Measurements from ENCODE around the gene CCDC47.
"Not testable (repeated sequence)": the region's sequence is repeated elsewhere in the genome, so short reads cannot be mapped to it uniquely, and the experiment has no call there.

The CCDC47 gene, protein sequence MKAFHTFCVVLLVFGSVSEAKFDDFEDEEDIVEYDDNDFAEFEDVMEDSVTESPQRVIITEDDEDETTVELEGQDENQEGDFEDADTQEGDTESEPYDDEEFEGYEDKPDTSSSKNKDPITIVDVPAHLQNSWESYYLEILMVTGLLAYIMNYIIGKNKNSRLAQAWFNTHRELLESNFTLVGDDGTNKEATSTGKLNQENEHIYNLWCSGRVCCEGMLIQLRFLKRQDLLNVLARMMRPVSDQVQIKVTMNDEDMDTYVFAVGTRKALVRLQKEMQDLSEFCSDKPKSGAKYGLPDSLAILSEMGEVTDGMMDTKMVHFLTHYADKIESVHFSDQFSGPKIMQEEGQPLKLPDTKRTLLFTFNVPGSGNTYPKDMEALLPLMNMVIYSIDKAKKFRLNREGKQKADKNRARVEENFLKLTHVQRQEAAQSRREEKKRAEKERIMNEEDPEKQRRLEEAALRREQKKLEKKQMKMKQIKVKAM

DNA sequence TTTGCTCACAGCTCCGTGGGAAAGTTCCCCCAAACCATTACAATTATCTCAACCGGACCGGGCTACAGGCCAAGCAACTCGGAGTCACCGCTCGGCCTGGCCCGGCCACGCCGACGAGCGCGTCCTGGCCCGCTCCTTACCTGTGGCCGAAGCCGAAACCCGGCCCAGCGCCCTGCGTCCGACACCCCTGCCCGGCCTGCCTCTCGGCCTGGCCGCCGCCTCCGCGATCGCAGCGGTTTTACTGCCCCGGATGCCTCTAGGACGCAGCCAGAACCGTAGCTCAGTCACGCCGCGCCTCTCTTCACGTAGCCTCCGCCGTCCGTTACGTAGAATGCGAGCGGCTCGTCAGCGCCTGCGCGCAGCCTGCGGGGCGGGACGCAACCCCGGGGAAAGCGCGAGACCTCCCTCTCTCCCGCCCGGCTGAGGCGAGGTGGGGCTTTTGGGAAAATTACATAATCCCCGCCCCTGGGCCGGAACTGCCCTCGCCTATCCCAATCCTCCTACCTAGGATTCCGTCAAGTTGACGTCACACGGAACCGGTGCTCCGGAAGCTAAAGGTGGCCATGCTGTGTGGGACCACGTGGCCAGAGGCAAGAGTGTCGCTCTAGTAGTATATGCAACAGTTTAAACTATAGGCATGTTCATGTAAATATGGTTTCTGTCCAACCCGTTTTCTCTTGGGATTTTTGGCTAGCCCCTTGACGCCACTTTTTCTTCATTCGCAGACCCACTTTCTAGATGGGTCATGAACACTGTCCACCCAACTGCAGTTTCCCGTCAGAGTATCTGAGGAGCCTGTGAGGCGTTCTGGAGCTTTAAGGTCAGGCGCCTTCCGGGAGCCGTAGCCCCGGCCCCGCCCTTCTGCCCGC lies at the start of gene CCDC47:
Gene CCDC47, minus strand, starts transcription at position 326 of the 869 bp plus-strand sequence. CDS start 7,422 bp downstream, outside the sequence.
- peak; percentile 98 to 100 (median 98) for DNase-seq

DNA sequence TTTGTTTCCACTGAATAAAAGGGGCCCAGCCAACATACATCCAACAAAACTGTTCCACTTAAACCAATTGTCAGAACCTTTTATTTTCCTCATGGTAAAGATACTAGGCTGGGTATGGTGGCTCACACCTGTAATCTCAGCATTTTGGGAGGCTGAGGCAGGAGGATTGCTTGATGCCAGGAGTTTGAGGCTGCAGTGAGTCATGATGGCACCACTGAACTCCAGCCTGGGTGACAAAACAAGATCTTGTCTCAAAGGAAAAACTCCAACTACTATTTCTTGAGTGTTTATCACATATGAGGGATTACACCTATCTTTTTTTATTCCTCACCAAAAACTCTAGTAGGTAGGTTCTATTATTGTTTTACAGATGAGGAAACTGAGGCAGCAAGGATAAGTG lies 49.1 kb upstream of the CCDC47 start:
- no peak for DNase-seq

DNA sequence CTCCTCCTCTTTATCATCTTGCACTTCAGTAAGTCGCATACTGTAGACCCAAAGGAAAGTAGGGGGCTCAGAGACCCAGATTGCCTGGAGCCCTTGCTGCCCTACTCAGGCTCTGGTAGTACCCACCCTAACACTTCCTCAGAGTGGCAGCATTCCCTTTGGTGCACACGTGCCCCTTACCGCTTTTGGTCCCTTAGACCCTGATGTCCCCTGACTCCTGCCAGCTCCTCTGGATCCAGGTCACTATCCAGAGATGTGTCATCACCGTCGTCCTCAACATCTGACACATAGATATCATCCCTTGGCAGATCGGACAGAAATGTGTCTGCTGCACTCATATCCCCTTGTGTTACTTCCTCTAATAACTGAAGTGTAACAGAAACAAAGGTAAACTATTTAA lies 48.4 kb upstream of the CCDC47 start:
- no peak for DNase-seq

DNA sequence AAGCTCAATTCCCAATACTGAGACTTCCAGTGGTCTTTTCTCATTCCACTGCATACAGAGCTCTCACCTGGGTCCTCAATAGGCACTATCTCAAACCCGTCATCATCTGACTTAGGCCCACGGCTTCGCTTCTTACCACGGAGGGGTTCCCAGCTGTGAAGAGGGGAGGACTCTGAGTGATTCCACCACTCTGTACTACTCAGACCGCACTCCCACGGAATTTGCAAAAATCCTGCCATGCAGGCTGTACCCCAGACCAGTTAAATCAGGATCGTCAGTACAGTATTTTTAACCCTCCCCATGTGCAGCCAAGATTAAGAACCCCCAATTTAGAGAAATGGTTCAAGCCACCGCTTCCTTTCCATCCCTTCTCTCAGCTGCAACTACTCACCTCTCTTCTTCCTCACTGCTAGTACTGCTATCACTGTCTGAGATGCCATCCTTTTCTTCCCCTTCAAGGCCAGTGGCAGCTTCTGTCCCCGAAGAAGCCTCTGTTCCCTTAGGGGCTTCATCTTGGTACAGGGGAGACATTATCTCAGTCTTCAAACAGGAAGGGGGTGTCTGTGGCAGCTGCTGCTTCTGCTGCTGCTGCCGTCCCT lies 47.7 kb upstream of the CCDC47 start:
- no peak for DNase-seq

DNA sequence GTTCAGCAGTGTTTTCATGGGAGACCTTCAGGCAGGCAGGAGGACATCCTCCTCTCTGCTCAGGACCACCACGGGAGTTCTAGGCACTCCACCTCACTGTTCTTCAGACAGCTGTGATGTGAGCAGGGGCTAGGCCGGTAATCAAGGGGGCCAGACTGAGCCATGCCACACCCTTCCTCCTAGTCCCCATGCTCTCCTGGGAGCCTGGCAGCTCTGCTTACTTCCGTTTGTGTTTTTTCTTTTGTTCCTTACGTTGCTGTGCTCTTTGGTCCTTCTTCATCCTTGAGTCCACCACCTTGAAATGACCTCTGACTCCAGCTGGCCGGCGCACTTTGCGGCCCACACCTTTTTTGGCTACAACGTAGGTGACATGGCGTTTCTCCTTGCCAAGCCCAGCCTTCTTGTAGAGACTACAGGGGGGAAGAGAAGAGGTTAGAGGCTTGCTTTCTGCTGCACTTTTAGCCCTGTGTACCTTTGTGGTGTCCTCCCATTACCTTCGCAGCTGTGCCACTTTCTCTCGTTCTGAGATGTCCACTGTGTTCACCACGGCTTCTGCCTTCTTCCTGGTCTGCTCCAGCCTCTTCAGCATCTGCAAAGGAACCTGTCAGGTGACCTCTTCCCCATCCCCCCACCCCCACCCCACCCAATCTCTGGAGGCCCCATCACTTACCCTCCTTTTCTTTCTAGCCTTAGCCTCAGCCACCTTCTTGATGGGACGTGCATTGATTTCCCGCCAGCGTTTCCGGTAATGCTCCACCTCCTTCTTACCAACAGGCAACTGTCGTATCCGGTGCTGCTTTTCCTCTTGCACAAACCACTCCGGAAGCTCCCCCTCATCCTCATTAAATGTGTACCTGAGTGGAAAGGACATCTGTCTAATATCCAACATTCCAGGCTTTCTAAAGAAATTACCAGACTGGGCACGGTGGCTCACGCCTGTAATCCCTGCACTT lies 46.5 kb upstream of the CCDC47 start:
- DNase-seq = no peak

DNA sequence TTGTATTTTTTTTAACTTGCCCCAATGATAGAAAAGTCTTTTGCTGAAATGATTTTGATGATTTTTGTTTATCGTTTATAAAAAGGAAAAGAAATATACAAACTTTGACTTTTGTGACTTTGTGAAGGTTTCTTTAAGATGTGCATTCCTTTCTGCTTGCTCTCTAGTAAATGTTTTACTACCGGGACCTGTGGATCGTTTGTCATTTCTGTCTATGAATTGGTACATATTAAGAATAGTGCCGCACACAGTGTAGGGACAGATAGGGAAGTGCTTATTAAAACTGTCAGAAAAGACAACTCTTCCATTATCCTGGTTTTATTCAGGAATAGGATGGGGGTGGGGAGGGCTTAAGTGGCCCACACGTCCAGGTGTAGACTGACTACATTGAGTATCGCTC lies 45.7 kb upstream of the CCDC47 start:
- no peak for DNase-seq

DNA sequence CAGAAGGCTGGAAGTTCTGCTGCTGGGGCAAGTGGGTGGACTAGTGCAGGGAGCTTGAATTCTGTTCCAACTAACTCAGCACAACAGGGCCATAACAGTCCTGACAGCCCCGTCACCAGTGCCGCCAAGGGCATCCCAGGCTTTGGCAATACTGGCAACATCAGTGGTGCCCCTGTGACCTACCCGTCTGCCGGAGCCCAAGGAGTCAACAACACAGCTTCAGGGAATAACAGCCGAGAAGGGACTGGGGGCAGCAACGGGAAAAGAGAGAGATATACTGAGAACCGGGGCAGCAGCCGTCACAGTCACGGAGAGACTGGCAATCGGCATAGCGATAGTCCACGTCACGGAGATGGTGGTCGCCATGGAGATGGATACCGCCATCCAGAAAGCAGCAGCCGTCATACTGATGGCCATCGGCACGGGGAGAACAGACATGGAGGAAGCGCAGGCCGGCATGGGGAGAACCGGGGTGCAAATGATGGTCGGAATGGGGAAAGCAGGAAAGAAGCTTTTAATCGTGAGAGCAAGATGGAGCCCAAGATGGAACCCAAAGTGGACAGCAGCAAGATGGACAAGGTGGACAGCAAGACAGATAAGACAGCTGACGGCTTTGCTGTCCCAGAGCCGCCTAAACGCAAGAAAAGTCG lies 44.5 kb upstream of the CCDC47 start:
- DNase-seq = no peak

DNA sequence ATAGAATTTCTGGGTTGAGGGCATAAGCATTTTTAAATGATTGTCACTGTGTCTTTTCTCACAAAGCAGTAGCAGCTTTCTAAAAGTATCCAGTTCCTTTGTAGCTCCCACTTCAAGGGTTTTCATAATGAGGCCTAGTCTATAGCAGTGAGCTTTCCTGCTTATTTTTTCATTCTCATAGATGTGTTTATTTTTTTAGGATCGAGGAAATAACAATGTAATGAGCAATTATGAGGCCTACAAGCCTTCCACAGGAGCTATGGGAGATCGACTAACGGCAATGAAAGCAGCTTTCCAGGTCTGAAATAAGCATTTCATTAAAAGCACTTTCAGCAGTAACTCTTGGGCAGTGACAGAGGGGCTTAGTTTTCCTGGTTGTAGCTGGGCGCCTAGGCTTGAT lies 43.3 kb upstream of the CCDC47 start:
- DNase-seq = no peak

DNA sequence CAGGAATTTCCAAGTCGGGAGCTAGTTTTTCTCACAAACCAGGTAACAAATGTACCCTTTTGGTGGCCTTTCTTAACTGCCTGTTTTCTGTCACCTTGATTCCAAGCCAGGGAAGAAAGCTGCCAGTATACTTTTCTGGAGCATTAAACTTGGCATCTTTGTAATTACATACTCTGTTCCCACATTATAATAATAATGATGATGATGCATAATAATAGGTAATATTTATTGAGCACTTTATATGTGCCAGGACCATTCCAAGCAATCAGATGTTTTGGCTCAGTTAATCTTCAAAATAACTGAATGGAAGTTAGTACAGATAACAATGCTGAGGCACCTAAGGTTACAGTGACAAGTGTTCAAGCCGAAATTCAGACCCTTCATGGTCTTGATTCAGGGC lies 42.7 kb upstream of the CCDC47 start:
- DNase-seq = no peak

DNA sequence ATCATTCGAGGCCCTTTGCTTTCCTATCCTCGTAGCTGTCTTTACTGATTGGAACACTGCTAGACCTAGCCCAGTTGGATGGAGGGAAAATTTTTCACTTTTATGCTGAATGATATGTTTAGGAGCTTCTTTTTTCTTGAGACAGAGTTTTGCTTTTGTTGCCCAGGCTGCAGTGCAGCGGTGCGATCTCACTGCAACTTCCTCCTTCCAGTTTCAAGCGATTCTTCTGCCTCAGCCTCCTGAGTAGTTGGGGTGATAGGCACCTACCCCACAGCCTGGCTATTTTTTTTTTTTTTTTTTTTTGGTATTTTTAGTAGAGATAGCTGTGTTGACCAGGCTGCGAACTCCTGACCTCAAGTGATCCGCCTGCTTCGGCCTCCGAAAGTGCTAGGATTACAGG lies 36.6 kb upstream of the CCDC47 start:
- DNase-seq = no peak

DNA sequence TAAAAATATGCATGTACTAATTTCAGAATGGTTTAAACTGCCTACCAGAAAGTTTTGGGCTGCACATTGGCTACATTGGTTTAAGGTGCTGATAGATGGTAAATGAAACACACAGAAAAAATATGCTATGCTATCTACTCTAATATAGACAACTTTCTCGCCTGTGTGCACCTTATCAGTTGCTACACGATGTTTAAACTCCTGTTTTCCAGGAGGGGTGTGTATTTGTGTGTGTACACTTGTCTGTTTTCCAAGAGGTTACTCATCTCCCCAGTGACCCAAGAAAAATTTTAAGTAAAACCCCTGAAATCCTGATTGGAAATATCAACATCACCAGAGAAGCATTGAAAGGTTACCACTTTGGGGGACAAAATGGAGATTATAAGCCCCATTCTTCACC lies 32.2 kb upstream of the CCDC47 start:
- no peak for DNase-seq

DNA sequence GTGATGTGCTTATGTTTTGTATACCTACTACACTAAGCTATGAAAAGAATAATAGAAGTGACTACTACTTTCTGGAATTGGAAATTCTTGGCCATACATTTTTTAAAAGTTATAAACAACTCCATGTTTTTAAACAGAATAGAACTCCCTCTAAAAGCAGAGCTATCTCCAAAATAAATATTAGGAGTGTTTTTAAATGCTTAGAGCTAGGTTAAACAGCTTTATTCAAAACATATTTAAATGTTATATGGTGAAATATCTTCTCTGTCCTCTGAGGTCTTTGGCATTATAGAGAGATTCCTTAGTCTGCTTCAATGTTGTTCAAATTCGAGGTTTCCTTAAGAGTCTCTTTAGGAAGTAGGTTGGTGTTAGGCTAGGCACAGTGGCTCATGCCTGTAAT lies 30.9 kb upstream of the CCDC47 start:
- no peak for DNase-seq

DNA sequence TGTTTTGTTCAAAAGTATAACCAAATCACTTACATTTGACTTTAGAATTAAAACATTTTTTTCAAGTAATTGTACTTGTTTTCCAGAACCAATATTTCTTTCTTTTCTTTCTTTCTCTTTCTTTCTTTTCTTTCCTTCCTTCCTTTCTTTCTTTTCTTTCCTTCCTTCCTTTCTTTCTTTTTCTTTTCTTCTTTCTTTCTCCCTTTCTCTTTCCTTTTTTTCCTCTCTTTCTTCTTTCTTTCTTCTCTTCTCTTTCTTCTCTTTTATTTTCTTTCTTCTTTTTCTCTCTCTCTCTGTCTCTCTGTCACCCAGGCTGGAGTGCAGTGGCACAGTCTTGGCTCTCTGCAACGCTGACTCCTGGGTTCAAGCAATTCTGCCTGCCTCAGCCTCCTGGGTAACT lies 27.4 kb upstream of the CCDC47 start:
- DNase-seq = no peak

DNA sequence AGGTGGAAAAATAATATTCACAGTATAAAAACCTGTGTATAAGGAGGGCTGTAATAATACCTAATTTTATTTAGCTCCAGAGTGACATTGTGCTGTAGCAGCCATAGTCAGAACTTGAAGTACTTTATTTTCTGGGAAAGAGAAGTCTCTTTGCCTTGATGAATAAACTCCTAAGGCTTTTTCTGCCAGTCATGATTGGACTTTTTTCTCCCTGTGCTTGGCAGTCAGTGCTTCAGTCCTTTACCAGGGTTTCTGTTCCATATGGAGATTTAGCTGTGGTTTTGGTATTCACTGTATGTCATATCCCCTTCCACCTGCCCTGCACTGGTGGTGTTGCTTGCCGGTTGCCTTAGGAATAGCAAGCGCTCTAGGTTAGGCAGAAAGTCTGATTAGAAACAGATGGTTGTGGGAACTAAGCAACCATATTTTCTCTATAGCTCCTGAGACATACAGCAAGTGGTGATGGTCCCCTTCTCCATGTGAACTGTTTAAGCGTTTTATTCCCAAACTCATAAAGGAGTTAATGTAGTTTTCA lies 25.2 kb upstream of the CCDC47 start:
- DNase-seq = no peak

DNA sequence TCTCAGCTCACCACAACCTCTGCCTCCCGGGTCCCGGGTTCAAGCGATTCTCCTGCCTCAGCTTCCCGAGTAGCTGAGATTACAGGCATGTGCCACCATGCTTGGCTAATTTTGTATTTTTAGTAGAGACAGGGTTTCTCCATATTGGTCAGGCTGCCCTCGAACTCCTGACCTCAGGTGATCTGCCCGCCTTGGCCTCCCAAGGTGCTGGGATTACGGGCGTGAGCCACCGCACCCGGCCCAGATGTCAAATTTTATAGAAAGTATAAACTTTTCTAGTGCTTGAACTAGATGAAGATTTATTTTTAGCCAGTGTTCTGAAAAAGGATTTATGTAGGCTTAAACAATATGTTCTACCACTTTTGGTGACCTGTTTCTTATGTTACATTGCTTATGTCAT lies 23.0 kb upstream of the CCDC47 start:
- DNase-seq = not testable (repeated sequence)

DNA sequence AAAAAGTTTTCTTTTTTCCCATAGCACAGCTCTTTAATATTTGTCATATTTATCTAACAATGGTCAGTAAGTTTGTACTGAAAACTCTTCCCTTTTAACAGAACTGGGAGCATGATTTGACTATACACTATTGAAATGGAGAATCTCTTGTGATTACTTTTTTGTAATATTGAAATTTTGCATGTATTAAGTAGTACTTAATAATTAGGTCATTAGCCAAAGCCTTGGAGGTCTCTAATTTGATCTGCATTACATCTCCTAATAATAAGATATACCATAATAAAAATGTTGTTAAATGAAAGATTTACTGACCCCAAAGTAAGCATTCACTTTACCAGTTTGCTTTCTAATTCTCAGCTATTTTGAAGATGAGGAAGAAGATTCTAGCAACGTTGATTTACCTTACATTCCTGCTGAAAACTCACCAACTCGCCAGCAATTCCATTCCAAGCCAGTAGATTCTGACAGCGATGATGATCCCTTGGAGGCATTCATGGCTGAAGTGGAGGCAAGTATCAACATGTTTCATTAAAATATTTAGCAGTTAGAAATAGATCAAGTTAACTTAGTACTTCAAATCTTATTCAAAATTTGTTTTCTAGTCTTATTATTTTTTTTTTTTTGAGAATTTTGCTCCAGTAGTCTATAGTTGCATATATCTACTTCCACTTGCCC lies 18.8 kb upstream of the CCDC47 start:
- no peak for DNase-seq

DNA sequence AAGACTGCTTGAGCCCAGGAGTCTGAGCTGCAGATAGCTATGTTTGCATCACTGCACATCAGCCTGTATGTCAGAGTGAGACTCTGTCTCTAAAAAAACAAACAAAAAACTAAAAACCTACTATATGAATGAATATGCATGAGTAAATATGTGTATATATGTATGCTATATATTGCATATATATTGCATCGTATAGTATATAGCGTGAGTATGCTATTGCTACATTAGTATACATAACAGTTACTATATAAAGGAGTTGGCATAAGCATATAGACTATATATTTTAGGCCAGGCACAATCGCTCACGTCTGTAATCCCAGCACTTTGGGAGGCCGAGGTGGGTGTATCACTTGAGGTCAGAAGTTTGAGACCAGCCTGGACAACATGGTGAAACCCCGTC lies 16.7 kb upstream of the CCDC47 start:
- no peak for DNase-seq

DNA sequence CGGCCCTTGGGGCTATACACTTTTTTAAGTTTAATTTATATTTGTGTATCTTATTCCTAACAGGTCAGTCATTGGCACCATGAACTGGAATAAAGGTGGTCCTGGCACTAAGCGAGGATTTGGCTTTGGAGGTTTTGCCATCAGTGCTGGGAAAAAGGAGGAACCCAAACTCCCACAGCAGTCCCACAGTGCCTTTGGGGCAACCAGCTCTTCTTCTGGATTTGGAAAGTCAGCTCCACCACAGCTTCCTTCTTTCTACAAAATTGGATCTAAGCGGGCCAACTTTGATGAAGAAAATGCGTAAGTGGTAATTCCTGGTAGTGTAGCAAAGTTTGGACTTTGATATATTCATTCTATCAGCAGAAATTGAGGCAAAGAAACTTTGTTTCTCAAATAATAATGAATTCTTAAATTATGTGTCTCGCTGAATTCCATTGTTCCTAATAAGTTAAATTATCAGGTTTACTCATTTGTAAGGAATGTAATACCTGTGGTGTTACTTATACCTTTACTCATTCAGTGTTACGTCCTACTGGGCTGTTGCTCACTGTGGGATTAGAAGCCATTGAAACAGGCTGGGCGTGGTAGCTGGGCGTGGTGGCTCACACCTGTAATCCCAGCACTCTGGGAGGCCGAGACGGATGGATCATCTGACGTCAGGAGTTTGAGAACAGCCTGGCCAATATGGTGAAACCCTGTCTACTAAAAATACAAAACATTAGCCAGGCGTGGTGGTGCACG lies 13.7 kb upstream of the CCDC47 start:
- DNase-seq = no peak

DNA sequence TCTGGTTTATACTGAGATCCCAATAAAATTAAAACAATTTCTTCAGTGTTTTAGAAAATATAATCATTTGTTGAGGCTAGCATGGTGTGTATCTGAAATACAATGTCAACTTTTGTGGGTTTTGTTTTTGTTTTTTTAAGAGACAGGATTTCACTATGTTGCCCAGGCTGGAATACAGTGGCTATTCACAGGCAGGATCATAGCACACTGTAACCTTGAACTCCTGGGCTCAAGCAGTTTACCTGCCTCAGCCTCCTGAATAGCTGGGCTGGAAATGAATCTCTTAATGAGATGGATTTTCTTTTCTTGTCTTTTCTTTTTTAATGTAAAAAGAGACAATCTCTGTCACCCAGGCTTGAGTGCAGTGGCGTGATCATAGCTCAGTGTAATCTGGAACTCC lies 12.7 kb upstream of the CCDC47 start:
- DNase-seq = no peak

DNA sequence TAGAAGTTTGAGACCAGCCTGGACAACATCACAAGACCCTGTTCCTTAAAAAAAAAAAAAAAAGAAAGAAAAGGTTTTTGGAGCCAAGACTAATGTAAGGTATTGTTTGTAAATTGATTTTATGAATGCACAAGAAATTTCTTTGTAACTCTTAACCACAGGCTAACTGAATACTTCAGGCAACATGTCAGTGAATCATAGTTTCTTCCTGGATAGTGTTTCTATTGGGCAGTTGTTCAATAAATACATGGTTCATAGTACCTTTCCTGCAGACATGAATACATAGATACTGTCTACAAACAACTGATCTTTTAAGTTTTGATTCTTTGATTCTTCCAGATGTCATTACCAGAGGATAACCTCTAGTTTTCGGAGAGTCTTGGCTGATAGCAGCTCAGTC lies 12.2 kb upstream of the CCDC47 start:
- no peak for DNase-seq

Measured in NCI-H1417 (cell line).